ENCODE measurements around the gene ZRSR2.

The ZRSR2 gene

DNA sequence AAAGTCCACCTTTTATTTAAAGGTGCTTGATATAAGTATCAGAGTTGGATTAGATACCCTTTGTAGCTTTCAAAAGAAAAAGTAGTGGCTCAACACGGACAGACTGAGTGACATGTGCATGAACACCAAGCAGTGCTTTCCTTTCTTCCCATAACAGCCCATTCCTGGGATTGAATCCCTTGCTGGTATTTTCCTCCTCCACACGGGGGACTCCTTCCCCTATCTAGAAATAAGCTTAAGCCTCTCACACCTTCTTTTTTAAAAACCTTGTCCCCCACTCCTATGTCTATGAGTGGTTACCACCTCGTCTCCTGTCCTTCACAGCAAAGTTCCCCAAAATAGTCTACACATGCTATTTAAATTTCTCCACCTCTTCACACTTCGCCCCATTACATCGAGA is 59.3 kb downstream of the ZRSR2 start:
- FAIRE-seq (no peak), DNase-seq (ENCODE audit: insufficient read length, low spot score) (no peak)

DNA sequence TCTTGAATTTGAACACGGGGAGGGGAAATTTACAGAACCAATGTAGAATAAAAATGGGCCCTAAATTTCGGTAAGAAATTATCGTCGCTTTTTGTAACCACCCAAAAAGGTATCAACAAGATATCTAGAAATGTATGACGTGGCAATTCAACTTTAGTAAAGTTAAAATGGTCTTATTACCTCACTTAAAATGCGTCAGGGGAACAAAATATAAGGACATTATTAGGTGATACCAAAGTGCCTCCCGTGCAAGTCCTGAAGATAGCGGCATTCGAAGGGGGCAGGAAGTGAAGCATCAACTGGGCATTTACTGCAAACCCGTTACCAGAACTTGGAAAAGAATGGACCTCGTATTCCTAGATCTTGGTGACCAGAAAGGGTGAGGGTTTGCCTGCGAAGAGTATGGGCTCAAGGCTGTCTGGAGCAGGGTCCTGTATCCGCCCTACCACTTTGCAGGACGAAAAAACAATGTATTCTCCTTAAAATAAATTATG is 63.3 kb downstream of the ZRSR2 start:
- FAIRE-seq: peak; percentile 74
- DNase-seq (ENCODE audit: insufficient read length, low spot score): no peak

DNA sequence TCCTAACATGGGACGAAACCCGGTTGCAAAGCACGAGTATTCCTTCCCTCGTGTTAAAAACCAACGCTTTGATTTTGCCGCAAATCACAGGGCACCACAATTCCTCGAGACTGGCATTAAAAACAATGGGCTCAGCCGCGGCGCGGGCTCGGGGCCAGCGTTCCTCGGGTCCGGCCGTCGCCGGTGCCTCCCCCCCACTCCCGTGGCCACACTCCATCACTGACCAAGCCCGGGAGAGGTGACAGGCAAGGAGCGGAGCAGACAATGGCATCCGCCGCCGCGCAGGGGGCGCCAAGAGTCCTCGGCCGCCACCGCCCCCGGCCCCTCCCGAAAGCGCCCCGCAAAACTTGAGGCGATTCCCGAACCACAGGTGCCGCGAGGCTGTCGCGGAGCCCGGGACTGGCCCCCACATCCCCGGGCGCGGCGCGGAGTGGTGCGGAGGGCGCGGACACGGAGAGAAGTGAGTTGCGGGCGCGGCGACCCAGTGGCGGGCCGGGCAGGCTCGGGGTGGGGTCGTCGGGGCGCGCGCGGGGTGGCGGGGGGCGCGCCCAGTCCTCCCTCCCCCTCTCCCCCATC is 63.9 kb downstream of the ZRSR2 start:
- DNase-seq (ENCODE audit: insufficient read length, low spot score): peak; percentile 41
- FAIRE-seq: peak; percentile 82

DNA sequence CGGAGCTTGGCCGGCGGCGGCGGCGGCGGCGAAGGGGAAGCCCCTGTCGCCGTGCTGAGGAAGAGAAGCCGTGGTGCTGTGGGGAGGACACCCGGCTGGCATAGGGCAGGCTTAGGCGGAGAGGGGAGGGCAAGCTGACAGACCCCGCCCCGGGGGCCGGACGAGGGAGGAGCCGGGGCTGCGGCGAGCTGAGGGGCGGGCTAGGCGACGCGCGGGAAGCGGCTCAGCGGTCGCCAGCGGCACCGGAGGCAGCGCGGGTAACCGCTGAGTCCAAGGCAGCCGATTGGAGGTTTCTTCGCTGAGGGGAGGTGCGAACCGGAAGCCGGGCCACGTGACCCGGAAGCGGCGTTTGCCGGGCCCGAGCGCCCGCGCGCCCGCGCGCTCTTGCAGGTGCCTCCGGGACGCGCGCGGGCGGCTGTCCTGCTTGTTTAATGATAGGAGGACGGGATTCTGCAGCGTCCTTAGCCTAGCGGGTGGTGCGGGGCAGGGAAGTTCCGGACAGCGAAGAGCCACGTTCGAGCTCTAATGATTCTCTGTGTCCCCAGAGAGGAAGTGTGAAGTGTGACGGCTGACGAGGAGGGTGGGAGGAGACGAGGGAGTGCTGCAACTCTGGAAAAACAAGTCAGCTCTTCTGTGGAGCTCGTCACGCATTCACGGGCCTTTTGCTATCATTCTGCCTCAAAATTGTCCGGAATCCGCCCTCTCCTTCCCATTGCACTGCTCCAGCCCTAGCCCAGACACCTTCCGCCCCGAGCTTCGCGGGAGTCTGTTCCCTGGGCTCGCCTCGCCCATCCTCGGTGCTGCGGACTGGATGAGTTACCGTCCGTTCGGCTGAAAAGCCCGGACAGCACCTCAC is 64.7 kb downstream of the ZRSR2 start, which contains the start of gene AP1S2:
AP1S2 (minus strand) TSS at position 102 of the 856 bp plus-strand sequence. CDS start 2,289 bp downstream, outside the sequence.
- peak; percentile 89 for DNase-seq (ENCODE audit: insufficient read length, low spot score)
- FAIRE-seq: peak; percentile 96

DNA sequence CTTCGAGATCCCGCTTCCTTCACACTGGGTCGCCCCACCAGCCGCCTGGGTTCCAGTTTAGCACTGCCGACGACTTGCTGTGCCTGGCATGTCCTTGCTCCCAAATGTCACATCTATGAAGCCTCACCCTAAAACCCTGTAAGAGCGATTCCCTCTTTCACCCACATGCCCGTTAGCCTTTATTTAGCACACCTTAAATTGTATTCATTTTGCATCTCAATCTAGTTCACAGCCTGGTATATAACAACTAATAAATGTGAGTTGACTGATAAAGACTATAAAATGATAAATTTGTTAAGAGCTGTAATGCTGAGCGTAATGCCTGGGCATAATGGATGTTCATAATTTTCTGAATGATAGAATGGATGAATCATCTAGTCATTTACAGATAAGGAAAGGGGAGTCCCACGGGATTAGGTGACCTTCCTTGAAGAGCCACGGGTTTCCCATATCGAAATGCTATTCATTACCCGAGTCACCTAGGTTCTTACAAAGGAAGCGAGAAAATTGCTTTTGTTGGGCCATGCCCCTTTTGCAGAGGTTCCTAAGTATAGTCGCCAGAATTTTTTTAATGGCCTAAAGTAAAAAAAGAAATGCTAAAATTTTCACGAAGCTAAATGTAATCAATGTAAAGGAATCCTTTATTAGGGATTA is 65.4 kb downstream of the ZRSR2 start:
- FAIRE-seq: no peak
- DNase-seq (ENCODE audit: insufficient read length, low spot score): no peak

DNA sequence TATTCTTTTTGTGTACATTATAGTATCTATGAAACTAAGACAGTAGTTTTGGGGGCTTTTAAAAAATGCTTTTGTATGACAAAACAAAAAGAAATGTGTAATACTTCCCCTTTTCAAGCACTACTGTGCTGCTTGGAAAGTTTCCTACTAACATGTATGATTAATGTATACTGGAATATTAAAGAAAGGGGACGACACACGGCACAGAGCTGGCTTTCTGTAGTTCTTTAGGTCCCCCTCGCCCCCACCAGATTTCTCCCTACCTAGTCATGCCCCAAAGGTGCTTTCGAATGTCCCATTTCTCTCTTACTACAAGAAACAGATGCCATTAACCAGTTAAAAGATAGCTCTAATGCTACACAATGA is 65.9 kb downstream of the ZRSR2 start:
- DNase-seq (ENCODE audit: insufficient read length, low spot score): no peak
- no peak for FAIRE-seq

DNA sequence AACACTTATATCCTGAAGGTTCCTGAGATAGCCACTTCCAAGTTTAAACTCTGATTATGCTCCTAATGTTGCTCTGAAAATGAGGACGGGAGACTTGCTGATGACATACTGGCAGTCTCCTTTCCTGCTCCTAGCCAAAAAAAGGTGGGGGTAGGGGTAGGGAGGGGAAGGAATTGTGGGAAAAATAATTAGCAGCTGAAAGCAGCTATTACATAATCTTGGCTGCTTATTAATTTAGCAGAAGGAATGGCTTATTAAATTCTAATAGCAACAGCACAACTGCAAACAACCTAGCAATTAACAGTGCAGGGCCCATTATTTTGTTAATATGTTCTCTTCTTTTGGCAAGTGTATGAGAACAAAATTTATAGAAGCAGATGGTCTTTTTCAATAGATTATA is 66.4 kb downstream of the ZRSR2 start:
- FAIRE-seq (no peak), DNase-seq (ENCODE audit: insufficient read length, low spot score) (no peak)

DNA sequence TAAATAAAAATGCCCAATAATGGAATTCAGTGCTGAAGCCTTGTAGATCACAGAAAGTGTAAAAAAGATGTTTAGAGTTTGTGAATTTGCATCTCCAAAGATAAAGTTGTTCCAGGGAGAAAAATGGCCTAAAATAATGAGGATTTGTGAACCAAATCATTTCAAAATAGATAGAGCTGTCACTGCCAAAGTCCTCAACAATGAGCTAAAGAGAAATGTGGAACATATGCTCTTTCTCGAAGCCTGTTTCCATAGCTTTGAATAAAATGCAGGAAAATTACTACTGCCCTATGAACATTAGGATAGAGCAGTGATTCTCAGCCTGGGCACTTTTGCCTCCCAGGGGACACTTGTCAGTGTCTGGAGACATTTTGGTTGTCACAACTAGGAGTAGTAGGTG is 67.8 kb downstream of the ZRSR2 start:
- DNase-seq (ENCODE audit: insufficient read length, low spot score): no peak
- no peak for FAIRE-seq

DNA sequence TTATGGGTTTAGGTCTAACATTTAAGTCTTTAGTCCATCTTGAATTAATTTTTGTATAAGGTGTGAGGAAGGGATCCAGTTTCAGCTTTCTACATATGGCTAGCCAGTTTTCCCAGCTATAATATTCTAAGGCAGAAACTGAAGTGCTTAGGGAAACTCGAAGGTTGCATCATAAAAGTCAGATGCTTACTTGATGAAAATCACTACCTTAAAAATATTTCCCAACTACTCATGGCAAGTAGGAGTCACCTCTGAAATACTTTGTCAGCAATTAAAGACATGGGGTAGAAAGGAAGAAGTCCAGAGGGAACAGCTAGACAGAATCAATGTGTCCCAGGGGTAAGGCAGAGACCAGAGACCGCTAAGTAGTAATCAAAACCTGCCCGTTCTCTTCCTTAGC is 70.6 kb downstream of the ZRSR2 start:
- no peak for FAIRE-seq
- no peak for DNase-seq (ENCODE audit: insufficient read length, low spot score)

DNA sequence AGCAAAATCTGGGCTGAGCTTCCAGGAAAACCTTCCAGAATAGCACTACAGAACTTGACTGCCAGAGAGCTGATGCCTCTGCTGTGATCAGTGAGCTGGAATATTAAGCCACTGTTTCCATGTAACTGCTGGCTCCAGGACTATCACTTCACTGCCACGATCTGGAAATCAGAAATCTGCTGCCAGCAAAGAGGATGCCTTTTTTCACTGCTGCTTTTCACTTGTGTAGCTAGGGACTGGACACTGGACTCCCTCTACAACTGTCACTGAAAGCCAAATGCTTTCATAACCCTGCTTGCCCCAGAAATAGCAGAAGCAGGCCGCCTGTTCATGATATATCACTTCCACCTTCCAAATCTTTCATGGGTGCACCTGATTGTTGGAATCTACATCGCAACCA is 73.7 kb downstream of the ZRSR2 start:
- DNase-seq (ENCODE audit: insufficient read length, low spot score) (no peak), FAIRE-seq (no peak)

DNA sequence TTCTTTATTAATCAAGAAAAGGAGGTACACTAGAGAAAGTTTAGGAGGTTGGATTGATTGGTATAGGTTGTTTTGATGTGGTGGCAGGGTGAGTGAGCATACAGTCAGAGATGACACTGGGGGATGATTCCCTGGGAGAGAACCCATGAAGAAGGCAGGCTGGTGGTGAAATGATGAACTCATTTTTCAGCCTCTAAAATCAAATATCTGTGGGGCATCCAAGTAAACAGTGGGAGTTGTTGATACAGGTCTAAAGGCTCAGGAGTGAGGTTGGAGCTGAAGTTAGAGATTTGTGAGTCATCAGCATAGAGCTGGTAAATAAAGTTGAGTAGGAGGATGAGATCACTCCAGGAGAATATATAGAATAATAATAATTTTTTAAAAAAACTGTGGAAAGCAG is 74.3 kb downstream of the ZRSR2 start:
- FAIRE-seq: no peak

DNA sequence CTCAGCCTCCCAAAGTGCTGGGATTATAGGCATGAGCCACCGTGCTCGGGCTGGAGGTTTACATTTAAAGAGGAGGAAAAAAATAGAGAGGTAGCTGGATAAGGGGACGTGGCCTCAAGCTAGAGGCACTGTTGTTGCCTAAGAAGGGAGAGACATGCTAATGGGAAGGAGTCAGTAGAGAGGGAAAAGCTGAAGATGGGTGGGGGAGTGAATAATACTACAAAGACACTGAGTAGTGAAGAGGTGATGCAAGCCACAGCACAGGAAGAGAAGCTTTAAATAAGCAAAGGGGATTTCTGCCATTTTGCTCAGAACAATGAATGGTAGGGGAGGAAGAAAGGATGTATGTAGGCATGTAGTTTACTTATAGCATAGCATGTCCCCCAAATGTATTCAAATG is 75.9 kb downstream of the ZRSR2 start:
- FAIRE-seq: no peak
- DNase-seq (ENCODE audit: insufficient read length, low spot score): no peak

More for the DNA sequence above, 74.3 kb downstream of the ZRSR2 start:
- no peak for DNase-seq (ENCODE audit: insufficient read length, low spot score)

DNA sequence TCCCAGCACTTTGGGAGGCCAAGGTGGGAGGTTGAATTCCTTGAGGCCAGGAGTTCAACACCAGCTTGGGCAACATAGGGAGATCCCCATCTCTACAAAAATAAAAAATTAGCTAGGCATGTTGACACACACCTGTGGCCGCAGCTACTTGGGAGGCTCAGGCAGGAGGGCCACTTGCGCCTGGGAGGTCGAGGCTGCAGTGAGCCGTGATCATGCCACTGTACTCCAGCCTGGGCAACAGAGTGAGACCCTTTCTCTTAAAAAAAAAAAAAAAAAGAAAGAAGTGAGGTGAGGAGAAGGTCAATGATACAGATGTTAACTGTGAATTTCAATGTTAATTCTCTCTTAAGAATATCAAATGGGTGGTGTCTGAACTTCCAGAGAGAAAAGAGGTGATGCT is 79.4 kb downstream of the ZRSR2 start:
- no peak for FAIRE-seq
- no peak for DNase-seq (ENCODE audit: insufficient read length, low spot score)

DNA sequence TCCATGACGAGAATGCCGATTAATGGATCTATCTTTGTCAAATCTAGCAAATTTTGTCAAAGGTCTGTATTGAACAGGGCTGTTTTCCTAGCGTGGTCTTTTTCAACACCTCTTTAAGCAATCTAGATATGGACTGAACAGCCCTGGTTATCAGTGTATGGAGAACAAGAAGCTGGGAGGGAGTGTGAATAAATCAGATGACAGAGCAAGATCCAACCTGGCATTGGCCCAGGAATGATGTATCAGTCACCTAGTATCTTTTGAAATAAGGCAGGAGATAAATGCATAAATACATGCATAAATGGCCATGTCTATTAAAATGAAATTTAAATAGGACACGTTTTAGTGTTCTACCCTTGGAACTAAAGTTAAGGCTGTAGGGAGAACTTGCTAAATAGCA is 80.0 kb downstream of the ZRSR2 start:
- no peak for DNase-seq (ENCODE audit: insufficient read length, low spot score)
- no peak for FAIRE-seq
